ENCODE measurements around the gene RRP36. TPM values are rescaled to one million over a fixed set of nuclear protein-coding genes. Genes with fewer than 3 reads are reported as not detected.

Gene RRP36
- total and polyA plus RNA-seq, 9 of the 15 experiments (the other 6 are each of a cell fraction or from before 2014, with no cell fraction given) = 27.6 to 150 (median 114) TPM

- no peak for TF ChIP-seq ATF2 (CRISPR knock-in tag; IDR thresholded peaks at IDR 0.05)
- peak; percentile 48 for TF ChIP-seq RBFOX2 (IDR thresholded peaks at IDR 0.05; ENCODE audit: low read depth, low read length)
Measured at GRCh38 chr6:43016943-43017334, 4.5 kb upstream of the RRP36 start (continued).

GRCh38 chr6:43019152-43019551 is 2.3 kb upstream of the RRP36 start:
- DNase-seq (ENCODE audit: extremely low read depth in 1 of 4, low spot score in 3 of 4) = peak in 1 of 4 experiments; percentile 30
- Histone ChIP-seq H3K4me2 (ENCODE audit: insufficient read depth, low read length) (no peak overlapping the region), H3K36me3 (ENCODE audit: control insufficient read depth, insufficient read depth, low read length) (peaks cover 65% of the 10 kb centered on the region), H3K4me3 (no peak overlapping the region), H3K27me3 (ENCODE audit: control insufficient read depth in 2 of 2, insufficient read depth in 2 of 2, low read length in 2 of 2) (no peaks in the 10 kb centered on the region), H3K9me3 (replicated peaks; ENCODE audit: control insufficient read depth, insufficient read depth, low read depth, low read length) (no peaks in the 10 kb centered on the region), H2AFZ (ENCODE audit: low read depth, low read length) (no peak overlapping the region), H3K4me1 (replicated peaks in 1 of 2; ENCODE audit: control insufficient read depth in 2 of 2, insufficient read depth in 2 of 2, low read length in 2 of 2) (peaks cover 43 to 45% of the 10 kb centered on the region in 2 experiments), H3K9me1 (ENCODE audit: control insufficient read depth, insufficient read depth, low read length) (no peaks in the 10 kb centered on the region), H4K20me1 (replicated peaks; ENCODE audit: control insufficient read depth, insufficient read depth, low read length) (0 out of 2 replicates have a peak, but pooled peaks cover 4% of the 10 kb centered on the region), H3K9ac (ENCODE audit: insufficient read depth in 1 of 2, low read depth in 2 of 2, low read length in 2 of 2) (peak overlapping the region; percentile 8 to 62; a peak in 2 of 4 replicates), H3K27ac (ENCODE audit: extremely low read depth, low read depth, low read length) (peak overlapping the region; percentile 35; the same call in 1 of the 3 replicates), H3K79me2 (ENCODE audit: control insufficient read depth, insufficient read depth, low read length) (peaks cover 66% of the 10 kb centered on the region)
- in situ Hi-C loops (cut with MboI) = no loop called here
- WGBS (ENCODE audit: insufficient coverage, low coverage, missing lambda C conversion rate) = 37% methylated on average over 2 of the region's 2 CpGs
- no peak for TF ChIP-seq HDGF (IDR thresholded peaks at IDR 0.05)
- peak; percentile 14; the same call in 1 of the 2 replicates for TF ChIP-seq CBFA2T2 (conservative IDR thresholded peaks at IDR 0.05)
- no peak for TF ChIP-seq ZBTB17 (CRISPR knock-in tag; IDR thresholded peaks at IDR 0.05)
- no peak for TF ChIP-seq ELF1 (tag; IDR thresholded peaks at IDR 0.05)
- TF ChIP-seq TEAD4 (IDR thresholded peaks at IDR 0.05; ENCODE audit: low read length) = no peak
- TF ChIP-seq TEAD4 (CRISPR knock-in tag; IDR thresholded peaks at IDR 0.05; ENCODE audit: borderline replicate concordance) = no peak
- peak; percentile 63 for TF ChIP-seq CBFA2T3 (IDR thresholded peaks at IDR 0.05)
- TF ChIP-seq TCF3 (CRISPR knock-in tag; IDR thresholded peaks at IDR 0.05) = 0 out of 2 replicates have a peak, but pooled peaks have one; percentile 16
- intact Hi-C loops (cut with micrococcal nuclease) = no loop called here
- FAIRE-seq = peak; percentile 66
- no peak for ATAC-seq
- no TSS peak for BruUV-seq (replicated peaks)
- CTCF ChIA-PET (ENCODE audit: low intra/inter-chr PET ratio) = no interaction called here
- POLR2A ChIA-PET = interaction anchor here (1.4 kb wide), 1 partner anchor 29 kb away, joined by 3 read pairs; no protein-coding TSS in a partner anchor

Measured in K562 (cell line).